Medulla oblongata (tissue), 1 donor: ENCODE measurements around the gene ARHGAP42.

Experiments
- DNase-seq: peaks from one replicate; pipeline ENCODE4 v3.0.0-alpha.2; 2015; ENCODE audit errors: extremely low spot score

Gene ARHGAP42

DNA sequence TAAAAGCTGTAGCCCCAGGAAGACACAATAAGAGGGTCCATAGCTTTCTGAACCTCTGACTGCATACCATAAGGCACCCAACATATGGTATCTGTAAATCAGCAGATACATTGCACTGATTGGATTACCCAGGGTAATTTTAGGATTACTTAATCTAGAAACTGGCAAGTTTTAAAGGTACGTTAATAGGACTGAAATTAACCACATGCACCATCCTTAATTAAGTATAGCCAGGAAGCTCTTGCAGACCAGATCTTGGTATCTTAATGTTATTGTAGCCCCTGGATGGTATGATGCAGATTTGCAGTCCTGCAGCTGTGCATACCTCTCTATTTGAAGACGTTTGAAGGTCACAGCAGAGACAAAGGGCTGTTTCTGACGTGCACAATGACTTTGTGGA is 72.8 kb downstream of the ARHGAP42 start:
- no peak for DNase-seq

GRCh38 chr11:100760744-100761143 is 73.7 kb downstream of the ARHGAP42 start:
- no peak for DNase-seq

DNA sequence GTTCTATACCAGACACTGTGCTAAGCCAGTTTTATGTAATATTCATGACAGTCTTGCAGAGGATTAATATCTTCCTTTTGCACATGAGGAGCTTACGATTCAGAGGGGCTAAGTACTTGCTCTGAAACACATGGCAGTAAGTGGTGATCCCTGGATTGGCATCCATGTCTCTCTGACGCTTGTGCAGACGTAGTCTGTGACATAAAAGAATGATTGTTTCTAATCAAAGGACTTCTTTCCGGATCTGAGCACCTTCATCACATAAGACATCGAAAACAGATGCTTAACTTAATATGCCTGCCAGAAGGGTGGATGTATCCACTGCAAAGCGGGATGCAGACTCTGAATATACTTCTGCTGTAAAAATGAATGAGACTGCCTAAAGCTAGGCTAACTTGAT is 74.8 kb downstream of the ARHGAP42 start:
- DNase-seq, result no peak

DNA sequence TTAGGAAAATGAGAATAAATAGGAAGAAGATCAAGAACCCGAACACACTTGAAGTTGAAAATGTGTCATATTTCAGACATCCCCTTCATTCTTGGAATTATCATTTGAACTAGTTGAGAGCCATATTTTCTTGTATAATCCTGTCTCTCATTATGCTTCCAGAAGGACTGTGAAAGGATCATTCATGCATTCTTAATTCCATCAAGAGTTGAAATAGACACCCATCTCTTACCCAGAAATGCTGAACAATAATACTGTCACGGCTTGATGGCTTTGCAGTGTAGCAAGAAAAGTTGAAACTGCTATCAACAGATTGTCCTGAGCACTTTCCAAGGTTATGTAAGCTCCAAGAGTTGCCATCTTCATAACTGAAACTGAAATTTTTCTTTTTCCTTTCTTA is 79.7 kb downstream of the ARHGAP42 start:
- DNase-seq, result no peak

DNA sequence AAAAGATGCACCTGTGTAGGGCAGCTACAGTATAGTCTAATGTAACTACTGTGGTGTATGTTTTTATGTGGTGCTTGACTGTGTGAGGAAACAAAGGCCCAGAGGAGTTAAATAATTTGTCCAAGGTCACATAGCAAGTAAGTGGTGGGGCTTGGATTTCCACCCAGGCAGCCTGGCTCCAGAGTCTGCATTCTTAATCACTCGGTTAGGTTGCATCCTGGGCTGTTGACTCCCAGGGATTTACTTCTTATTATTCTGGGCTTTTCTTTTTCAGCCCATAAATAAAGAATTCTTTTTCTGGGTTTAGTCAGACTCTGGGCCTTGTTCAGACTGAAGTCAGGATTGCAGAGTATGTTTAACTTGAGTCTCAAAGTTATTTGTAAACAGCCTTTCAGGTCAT is 82.1 kb downstream of the ARHGAP42 start:
- peak; percentile 50 for DNase-seq

DNA sequence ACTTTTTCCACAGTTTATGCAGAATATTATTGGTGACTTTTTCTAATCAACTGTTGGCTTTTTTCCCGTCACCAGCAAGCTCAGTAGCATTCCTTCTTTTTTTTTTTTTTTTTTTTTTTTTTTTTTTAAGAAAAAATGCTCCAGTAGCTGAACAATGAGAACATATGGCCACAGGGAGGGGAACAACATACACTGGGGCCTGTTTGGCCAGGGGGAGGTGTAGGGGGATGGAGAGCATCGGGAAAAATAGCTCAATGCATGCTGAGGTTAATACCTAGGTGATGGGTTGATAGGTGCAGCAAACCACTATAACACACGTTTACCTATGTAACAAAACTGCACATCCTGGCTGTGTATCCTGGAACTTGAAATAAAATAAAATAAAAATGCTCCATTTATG is 82.5 kb downstream of the ARHGAP42 start:
- no peak for DNase-seq

DNA sequence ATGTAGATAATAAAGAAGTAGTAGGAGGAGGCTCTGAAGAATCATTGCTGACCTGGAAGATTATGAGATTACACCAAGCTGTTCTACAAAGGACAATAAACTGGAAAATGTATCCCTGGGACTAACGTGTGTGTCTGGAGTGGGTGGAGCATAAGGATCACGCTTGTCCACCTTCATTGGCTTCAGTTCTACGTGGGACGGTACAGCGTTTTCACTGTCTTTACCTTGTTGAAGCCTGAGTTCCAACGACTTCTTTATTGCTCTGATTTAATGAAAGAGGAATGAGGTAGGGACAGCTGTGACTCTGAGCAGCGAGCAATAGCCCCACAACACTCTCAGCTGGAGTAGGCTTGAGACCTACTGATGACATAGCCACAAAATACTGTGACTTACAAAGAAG is 87.0 kb downstream of the ARHGAP42 start:
- no peak for DNase-seq

- no peak for DNase-seq
Measured at GRCh38 chr11:100774859-100775258, 87.8 kb downstream of the ARHGAP42 start.

DNA sequence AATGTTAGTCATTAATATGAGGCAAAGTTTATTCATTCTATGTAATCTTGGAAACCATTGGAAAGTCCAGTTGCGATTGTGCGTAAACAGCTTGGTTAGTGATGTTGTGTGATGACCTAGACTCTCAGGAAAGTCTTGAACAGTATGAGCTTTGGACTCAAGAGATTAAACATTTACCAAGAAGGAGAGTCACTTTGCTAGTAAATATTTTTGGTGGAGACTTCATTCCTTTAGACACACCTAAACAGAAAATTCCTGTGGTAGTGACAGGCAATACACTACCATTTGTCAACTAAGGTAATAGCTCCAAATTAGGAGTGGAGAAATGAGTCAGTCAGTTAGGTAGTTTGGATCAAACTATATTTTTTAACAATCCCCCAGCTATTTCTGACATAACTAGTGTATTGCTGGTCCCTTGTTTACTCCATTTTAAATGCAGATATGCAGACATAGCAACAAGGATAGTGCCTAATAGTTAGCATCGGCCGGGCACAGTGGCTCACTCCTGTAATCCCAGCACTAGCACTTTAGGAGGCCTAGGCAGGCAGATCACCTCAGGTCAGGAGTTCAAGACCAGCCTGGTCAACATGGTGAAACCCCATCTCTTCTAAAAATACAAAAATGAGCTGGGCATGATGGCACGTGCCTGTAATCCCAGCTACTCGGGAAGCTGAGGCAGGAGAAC is 89.3 kb downstream of the ARHGAP42 start:
- no peak for DNase-seq

DNA sequence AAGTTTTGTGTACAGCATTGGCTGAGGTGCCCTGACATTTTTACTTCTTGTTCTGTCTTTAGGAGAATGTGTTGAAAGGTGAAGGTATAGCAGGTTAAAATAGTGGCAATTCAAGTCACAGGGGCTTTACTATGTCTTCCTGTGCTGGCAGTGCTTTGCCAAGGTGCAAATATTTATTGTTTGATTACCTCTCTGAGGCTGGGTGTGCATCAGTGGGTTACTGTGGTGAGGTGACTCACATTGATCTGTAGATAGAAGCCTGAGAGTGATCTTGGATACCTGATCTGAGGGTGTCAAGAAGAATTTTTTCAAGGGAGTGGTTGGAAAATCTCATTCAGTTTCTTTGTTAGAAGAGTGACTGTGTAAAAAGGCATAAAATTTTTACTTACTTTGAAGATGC is 90.0 kb downstream of the ARHGAP42 start:
- DNase-seq, result no peak

DNA sequence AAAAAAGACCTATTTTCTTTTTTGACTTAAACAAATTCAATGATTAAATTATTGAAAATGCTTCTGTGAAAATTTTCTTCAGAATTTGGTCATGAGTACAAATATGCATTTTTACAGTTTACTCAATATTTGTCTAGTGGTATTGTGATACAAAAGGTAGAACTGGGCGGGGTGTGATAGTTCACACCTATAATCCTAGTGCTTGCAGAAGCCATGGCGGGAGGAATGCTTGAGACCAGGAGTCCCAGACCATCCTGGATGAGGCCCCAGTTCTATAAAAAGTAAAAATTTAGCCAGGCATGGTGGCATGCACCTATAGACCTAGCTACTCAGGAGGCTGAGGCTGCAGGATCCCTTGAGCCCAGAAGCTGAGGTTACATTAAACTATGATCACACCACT is 90.6 kb downstream of the ARHGAP42 start:
- no peak for DNase-seq

DNA sequence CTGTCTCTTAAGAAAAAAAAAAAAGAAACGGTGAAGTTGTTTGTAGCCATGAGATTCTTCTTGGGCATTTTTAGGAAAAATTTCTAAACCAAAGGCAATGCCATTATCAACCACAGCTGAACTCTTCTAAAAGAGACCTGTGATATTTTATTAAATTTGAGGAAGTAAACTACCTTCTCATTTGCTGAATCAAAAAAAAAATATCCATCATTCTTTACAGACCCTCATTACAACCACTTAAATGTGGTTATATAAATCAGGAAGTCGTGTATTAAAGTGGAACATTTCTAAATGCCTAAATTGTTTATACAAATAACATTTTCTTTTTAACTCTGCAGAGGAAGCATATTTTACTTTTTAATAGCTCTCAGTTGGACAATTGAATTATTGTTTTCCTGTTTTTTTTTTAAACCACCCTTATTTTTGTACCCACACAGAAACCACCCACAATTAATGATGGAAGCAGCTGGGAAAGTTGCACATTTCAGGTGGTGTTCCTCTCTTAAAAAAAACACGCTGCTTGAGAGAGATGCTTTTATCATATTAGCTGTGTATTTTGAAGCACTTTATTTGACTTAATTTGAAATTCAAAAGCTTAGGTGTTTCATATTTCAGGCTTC is 91.2 kb downstream of the ARHGAP42 start:
- no peak for DNase-seq

DNA sequence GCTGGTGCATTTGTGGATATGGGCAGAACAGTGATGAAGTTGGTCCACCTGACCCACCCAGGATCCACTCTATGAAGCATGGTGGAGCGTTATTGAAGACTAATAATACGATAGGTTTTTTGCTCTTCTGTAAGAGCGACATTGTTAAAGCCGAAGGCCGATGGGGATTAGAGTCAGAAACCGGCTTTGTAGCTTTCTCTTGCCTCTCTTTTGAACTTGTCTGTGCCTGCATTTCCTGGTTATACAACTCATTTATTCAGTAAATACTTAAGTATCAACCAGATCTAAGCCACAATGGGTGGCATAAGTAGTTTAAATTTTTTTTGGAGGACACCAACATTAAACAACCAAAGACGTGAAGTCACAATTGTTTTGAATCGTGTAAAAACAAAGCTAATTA is 93.4 kb downstream of the ARHGAP42 start:
- no peak for DNase-seq

GRCh38 chr11:100785148-100785983 is 98.3 kb downstream of the ARHGAP42 start:
- DNase-seq, result no peak

DNA sequence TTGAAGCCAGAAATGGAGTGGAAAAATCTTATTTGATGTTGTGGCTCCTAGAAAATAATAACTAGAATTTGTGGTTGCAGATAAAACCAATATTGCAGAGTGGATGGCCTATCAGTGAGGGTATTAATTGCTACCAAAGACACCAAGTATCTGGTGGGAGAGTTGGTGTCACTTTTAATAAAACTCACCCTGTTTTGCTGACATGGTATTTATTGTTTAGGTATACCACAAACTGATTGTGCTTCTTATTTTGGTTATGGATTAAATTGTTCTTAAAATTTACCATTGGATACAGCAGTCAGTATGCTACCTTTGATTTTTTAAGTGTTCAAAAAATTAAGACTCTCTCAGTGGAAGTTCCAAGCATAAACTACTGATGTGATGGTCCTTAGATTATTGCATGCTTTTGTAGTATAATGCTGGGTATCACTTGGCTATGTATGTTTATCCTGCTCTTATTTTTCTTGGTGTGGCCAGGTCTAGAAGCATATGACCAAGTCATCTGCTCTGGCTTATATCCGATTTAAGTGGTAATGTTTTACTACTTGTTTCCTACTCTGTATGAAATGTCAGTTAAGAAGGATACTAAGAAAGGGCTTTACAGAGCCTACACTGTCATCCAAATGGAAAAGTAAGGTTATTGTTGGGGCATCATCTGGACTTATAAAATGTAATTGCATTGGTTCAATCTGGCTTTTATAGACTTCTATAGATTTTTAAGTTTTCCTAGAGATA is 101.6 kb downstream of the ARHGAP42 start:
- no peak for DNase-seq

DNA sequence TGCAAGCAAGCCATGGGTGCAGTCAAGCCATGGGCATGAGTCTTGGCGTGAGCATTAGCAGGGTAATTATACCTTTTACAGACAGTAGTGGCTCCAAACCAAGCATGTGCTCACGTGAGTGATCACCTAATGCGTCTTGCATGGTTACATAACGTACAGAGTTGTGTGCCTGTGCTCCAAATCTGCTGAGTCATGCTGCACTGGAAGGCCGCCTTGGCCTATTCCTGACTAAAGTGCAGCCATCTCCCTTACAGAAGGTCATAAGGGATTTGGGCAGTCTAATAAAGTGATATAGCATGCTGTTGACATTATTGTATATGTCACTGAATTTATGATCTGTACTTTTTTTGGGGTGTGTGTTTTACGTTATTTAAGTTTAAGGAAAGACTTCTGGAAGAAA is 102.4 kb downstream of the ARHGAP42 start:
- no peak for DNase-seq

DNA sequence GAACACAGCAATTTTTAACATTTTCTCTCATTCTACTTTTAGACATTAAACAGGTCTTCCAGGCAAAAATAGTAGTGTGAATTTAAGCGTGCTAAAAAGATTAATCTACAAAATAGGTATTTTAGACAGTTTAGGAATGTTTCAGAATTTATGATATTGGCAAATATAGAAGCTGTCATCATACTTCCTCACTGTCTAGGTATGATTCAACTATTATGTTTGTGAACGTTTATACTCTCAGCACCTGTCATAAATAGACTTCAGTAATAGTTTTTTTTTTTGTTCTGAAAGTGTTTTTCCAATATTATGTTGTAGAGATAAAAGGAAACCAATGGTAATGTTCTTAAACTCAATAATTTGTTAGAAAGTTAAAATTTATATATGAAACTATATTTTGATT is 103.0 kb downstream of the ARHGAP42 start:
- DNase-seq, result no peak

- no peak for DNase-seq
Measured at GRCh38 chr11:100791103-100791502, 104.0 kb downstream of the ARHGAP42 start.

DNA sequence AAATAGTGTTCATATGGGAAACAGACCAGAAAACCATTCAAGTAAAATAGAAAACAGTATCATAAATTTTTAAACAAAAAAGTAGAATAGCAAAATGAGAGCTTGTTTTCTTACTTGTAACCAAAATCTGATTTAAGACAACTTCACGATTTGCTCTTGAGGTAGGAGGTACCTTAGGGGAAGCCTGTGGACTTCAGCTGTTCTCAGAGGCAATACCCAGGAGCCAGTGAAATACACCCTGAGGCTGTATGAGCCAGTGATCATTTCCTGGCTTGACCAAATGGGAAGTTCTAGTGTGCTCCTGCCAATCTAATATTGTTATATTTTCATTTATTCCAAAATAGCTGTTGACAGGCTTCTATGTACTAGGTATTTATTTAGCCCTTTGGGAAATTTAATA is 104.8 kb downstream of the ARHGAP42 start:
- no peak for DNase-seq

- DNase-seq, result no peak
Measured at GRCh38 chr11:100793525-100793924, 106.4 kb downstream of the ARHGAP42 start.

DNA sequence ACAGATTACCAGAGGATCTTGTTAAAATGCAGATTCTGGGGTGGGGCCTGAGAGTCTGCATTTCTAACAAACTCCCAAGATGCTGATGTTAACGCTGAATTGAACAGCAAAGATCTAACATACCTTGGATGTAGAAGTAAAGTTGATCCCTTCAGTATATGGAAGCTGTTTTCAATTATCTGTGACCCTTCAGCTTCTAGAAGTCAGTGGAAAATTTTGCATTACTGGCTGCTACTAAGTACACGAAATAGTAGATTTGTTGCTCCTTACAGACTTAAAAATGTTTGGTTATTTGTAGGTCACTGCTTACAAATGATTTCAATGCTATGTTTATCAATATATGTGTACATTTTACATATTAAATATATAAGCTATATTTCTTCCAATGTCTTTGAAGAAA is 107.4 kb downstream of the ARHGAP42 start:
- DNase-seq, result no peak

DNA sequence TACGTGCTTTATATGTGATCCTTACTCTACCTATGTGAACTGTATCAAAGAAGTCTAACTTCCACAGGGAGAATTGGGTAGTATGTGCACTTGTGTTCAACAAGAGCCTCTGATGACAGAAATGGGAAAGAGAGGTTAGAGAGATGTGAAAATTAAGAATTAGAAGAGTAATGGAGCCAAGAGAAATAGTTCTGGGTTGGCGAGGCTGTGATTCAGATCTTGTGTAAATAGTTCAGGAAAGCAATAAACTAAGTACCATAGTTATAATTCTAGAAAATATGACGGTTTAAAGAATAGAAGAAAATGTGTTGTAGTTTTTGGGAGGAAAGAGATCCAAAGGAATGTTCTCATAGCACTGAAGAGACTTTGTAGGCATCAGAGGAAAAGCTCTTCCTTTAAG is 112.4 kb downstream of the ARHGAP42 start:
- no peak for DNase-seq
